ENCODE measurements around the gene SMPD2.

DNA sequence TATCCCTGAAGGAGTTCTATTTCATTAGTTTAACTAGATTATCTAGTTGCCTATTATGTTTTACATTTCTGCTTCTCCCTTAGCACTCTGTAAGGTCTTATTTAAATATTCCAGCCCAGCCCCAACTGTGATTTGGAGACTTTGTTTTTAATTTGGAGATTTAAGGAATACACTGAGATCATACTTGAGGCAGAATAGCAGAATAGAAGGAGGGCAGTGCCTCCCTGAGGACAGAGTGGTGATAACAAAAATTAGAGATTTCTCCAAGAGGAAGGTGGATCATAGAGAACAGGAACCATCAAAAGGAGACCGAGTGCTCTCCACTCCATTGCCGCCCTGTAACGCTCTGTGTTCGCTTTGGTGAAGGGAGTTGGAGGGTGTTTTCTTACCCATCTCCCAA is 43.5 kb upstream of the SMPD2 start:
- TF ChIP-seq, protein P1, sequence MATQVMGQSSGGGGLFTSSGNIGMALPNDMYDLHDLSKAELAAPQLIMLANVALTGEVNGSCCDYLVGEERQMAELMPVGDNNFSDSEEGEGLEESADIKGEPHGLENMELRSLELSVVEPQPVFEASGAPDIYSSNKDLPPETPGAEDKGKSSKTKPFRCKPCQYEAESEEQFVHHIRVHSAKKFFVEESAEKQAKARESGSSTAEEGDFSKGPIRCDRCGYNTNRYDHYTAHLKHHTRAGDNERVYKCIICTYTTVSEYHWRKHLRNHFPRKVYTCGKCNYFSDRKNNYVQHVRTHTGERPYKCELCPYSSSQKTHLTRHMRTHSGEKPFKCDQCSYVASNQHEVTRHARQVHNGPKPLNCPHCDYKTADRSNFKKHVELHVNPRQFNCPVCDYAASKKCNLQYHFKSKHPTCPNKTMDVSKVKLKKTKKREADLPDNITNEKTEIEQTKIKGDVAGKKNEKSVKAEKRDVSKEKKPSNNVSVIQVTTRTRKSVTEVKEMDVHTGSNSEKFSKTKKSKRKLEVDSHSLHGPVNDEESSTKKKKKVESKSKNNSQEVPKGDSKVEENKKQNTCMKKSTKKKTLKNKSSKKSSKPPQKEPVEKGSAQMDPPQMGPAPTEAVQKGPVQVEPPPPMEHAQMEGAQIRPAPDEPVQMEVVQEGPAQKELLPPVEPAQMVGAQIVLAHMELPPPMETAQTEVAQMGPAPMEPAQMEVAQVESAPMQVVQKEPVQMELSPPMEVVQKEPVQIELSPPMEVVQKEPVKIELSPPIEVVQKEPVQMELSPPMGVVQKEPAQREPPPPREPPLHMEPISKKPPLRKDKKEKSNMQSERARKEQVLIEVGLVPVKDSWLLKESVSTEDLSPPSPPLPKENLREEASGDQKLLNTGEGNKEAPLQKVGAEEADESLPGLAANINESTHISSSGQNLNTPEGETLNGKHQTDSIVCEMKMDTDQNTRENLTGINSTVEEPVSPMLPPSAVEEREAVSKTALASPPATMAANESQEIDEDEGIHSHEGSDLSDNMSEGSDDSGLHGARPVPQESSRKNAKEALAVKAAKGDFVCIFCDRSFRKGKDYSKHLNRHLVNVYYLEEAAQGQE (IDR thresholded peaks at IDR 0.05; ENCODE audit: insufficient replicate concordance, low read depth): no peak
- TF ChIP-seq, protein P2, sequence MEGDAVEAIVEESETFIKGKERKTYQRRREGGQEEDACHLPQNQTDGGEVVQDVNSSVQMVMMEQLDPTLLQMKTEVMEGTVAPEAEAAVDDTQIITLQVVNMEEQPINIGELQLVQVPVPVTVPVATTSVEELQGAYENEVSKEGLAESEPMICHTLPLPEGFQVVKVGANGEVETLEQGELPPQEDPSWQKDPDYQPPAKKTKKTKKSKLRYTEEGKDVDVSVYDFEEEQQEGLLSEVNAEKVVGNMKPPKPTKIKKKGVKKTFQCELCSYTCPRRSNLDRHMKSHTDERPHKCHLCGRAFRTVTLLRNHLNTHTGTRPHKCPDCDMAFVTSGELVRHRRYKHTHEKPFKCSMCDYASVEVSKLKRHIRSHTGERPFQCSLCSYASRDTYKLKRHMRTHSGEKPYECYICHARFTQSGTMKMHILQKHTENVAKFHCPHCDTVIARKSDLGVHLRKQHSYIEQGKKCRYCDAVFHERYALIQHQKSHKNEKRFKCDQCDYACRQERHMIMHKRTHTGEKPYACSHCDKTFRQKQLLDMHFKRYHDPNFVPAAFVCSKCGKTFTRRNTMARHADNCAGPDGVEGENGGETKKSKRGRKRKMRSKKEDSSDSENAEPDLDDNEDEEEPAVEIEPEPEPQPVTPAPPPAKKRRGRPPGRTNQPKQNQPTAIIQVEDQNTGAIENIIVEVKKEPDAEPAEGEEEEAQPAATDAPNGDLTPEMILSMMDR (IDR thresholded peaks at IDR 0.05; ENCODE audit: insufficient read depth, low read length): no peak

Data from HL-60 (cell line).